GM21737 (cell line): ENCODE data around the gene HELZ2.
A peak's percentile ranks its signal among the peaks of the same experiment; 100 is the strongest.
"Not testable (repeated sequence)": the region's sequence is repeated elsewhere in the genome, so short reads cannot be mapped to it uniquely, and the experiment has no call there.

ENCODE experiments used
- ATAC-seq: cut with Tn5 transposase; IDR thresholded peaks from one replicate; pipeline ENCODE4 v1.9.1; 2021; ENCODE audit warnings: mild to moderate bottlenecking, moderate library complexity; ENCODE audit not compliant: unreplicated experiment

HELZ2 gene

DNA sequence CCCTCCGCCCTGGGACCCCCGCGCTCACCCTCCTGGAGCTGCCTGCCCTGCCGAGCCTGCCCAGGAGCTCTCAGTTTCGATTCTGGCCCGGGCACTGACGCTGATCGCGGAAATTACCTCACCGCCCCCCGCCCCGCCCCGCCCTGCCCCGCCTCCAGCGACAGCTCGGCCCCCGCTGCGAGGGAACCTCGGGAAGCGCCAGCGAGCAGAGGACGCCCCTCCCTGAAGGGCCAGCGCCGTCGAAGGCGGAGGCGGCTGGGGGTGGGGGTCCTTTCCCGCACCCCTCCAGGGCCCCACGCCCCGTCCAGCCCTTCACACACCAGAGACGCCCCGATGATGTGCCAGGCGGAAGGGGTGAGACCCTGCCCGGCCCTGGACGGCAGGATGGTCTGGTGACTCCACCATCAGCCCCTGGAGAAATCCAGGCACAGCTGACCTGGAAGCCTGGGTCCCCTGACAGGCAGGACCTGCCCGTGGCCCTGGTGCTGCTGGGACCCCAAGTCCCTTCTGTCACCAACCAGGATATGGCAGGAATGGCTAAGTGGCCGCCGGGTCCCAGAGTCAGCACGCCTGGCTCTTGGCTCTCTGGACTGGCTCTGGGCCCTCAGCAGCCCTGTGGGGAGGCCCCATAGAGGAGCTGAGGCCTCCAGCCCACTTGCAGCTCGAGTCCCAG, at the start of gene HELZ2:
Gene HELZ2, minus strand, starts transcription at position 84 of the 673 bp plus-strand sequence. CDS start 1,854 bp downstream, outside the sequence.
- peak; percentile 59 for ATAC-seq

DNA sequence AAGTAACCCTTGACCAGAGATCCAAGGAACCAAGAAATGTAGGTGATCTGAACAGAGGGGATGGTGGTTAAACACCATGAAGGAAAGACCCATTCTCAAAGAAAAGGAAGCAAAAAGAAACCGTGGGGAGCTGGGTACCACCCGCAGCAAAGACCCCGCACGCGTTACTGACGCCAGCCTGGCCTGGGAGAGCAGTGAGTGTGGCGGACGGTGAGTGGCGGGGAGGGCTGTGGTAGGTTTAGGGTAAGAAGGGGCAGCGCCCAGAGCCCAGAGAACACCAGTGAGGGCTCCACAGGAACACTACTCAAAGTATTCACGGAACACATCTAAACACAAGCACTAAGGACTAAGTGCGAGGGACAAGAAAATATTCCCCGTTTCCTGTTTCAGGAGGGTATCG, 48.7 kb upstream of the HELZ2 start:
- no peak for ATAC-seq

DNA sequence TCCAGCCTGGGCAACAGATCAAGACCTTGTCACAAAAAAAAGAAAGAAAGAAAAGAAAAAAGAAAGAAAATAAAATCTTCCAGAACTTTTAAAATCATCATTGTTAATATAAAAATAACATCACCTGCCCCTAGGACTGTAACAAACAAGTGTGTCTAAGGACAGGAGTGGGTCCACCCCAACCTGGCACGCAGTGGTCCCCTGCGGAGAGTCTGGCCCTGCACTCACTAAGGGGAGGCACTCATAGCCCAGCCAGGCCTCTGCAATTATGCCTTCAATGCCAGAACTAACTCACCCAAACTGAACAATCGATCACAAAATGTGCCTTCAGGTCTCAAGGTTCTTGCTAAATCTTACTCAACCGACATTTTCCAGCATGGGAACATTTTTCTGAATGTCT, 48.1 kb upstream of the HELZ2 start:
- no peak for ATAC-seq

DNA sequence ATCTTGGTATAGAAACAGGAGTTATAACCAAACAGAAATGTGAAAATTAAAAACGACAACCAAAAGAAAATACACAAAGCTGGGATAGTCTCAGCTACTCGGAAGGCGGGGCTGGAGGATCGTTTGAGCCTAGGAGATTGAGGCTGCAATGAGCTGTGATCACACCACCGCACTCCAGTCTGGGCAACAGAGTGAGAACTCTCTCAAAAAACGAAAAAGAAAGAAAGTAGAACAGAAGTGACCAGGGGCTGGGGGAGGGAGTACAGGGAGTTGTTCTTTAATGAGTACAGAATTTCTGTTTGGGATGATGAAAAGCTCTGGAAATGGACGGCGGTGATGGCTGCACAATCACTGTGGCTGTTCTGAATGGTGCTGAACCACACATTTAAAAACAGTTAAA, 47.0 kb upstream of the HELZ2 start:
- no peak for ATAC-seq

- ATAC-seq, result no peak
These were observed 45.5 kb upstream of the HELZ2 start for GRCh38 chr20:63619505-63619904.

- no peak for ATAC-seq
These were observed 45.0 kb upstream of the HELZ2 start for GRCh38 chr20:63619086-63619485.

DNA sequence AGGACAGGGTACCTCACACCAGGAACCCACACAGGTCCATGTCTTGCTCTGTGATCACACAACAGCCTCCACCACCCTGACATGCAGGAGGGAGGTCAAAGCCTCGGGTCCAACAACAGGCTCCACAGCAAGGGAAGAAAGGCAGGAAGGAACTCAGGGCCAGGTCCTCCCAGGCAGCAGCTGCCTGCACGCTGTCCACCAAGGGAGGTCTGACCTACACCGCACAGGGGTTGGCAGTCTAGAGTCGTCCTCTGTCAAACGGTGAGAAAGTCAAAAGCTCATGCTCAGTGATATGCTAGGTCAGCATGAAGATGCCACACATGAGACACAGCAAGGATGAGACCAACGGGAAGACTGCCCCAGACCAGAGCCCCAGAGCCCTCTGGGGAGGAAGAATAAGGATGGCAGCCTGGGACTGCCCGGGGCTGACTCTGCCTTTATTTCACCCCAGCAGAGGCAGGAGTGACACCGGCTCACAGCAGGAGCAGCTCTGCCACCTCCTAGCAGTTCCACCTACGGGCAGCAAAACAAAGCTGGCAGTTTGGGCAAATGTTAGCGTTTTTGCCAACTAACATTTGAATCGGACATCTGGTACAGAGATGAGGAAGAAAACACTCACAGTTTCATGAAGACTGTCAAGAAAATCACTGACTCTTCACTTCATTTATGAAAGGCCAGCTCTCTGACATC, 44.4 kb upstream of the HELZ2 start:
- ATAC-seq, result no peak

GRCh38 chr20:63617876-63618265, 43.8 kb upstream of the HELZ2 start:
- ATAC-seq, result no peak

GRCh38 chr20:63617092-63617875, 43.2 kb upstream of the HELZ2 start:
- ATAC-seq, result no peak

DNA sequence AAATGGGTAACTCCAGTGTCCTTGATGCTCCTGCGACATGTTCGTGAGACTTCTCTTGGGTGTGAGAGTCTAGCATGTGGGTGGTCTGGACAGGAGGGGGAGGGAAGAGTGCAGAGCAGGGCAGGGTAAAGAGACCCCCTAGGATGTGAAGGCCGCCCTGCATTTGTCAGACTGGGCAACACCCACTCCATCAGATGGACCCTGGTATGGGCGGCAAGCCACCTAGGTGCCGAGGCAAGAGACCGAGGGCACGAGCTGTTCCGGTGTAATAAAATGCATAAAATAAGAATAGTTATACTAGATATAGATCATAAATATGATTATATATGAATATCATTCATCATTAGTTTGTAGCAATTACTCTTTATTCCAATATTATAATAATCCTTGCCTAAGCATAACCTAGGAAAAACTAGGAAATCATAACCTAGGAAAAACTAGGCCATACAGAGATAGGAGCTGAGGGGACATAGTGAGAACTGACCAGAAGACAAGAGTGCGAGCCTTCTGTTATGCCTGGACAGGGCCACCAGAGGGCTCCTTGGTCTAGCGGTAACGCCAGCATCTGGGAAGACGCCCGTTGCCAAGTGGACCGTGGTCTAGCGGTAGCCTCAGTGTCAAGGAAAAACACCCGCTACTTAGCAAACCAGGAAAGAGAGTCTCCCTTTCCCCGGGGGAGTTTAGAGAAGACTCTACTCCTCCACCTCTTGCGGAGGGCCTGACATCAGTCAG, 40.0 kb upstream of the HELZ2 start:
- ATAC-seq, result not testable (repeated sequence)

GRCh38 chr20:63612276-63612931, 38.4 kb upstream of the HELZ2 start:
- no peak for ATAC-seq

- no peak for ATAC-seq
These were observed 37.6 kb upstream of the HELZ2 start for GRCh38 chr20:63611646-63612045.

DNA sequence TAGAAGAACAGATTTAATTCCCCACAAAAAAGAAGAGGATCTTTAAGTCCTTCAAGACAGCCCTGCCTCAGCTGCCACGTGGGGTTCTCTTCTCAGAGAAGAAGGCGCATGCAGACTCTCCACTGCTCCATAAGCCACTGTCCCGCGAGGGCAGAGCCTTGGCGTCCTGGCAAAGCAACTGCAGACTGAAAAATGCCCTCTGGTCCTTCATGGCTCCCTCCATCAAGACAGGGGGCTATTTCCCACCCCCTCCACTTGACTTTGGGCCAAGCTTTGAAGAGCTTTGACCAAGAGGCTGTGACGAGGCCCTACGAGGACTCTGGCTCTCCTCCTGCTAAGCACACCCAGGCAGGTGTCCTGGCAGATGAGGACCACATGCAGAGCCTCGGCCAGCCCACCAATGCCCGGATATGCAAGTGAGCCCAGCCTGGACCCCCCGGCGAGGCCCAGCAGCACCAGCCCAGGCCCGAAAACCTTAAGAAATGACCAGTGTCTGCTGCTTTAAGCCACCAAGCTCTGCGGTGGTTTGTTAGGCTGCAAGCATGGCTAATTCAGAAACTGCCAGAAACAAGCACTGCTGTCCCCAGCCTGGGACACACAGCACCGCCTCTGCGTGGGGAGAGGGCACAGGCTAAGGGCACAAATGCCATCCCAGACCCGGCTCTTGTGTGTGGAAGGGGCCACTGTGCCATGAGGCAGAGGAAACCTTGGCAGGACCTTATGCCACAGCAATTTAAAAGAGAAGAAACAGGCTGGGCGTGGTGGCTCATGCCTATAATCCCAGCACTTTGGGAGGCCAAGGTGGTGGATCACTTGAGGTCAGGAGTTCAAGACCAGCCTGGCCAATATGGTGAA, 36.8 kb upstream of the HELZ2 start:
- ATAC-seq, result no peak

GRCh38 chr20:63606686-63607085, 32.6 kb upstream of the HELZ2 start:
- ATAC-seq, result no peak

DNA sequence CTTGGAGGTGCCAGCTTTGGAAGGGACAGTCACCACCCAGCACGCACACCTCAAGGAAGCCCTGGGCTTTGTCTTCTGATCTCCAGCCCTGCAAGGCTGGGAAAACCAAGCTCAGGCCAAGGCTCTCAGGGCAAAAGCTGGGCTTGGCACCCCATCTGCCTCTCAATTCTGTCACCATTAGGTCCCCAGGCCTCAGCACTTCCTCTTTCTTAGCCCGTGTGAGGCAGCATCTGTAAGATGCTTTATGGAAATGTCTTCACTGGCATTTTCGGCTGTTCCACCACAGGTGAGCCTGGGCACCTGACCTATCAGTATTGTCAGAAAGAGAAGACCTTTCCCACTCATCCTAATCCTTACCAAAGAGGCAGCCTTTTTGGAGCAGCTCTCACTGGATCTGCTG, 28.3 kb upstream of the HELZ2 start:
- ATAC-seq, result no peak

- not testable (repeated sequence) for ATAC-seq
These were observed 27.6 kb upstream of the HELZ2 start for GRCh38 chr20:63601679-63602078.

- ATAC-seq, result no peak
These were observed 25.5 kb upstream of the HELZ2 start for GRCh38 chr20:63599396-63600050.

DNA sequence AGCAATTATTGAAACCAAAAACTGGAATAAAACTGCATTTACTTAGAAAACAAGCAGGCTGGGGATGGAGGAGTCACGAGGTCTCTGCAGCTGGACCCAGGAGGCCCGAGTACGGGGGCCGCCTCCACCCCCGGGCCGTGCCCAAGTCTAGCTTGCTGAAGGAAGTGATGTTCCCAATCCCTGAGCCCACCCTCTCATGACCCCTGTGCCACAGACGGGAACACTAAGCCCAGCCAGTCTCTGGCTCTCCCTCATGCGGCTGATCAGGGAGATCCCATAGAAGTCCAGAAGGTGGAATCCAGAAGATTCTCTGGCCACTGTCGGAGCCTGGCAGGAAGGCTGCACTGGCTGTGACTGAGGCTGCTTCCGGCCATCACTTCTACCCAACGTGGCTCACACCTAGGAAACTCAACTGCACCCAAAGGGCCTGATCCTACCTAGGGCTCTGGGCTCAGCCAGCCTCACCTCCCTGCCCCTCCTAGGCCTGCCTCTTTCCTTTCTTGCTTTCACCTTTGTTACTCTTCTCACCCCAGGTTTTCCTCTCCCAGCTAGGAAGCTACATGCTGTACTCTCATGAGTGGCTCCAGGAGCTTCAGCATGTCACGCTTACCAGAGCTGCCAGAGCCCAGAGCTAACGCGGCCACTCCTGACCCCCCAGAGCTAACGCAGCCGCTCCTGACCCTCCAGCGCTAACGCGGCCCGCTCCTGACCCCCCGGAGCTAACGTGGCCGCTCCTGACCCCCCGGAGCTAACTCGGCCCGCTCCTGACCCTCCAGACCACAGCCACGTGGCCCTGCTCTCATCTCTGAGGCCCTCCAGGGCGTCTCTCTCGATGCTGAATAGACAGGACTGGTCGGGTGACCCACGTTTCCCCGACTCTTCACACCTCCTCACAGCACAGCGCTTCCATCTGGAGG, 24.7 kb upstream of the HELZ2 start:
- no peak for ATAC-seq
